Stimulated activated CD4-positive, alpha-beta T cell treated with anti-CD3 and anti-CD28 coated beads, Interleukin-12 subunit alpha, Interleukin-12 subunit beta, amount 100 ng/mL, for 48 hours (primary cell): Measurements from ENCODE around the gene SKIDA1.

Experiments used
- DNase-seq, 3 donors: peaks; one replicate each; pipeline ENCODE4 v3.0.0-alpha.2; 2020; ENCODE audit warnings: low read depth in 2 of 3, low spot score in 1 of 3

The SKIDA1 gene

GRCh38 chr10:21502348-21502740 is 23.1 kb downstream of the SKIDA1 start:
- no peak for DNase-seq

- no peak for DNase-seq
These were observed 23.6 kb downstream of the SKIDA1 start for GRCh38 chr10:21501731-21502347.

- DNase-seq: no peak
These were observed 24.4 kb downstream of the SKIDA1 start for GRCh38 chr10:21501091-21501490.

- DNase-seq: no peak
These were observed 24.9 kb downstream of the SKIDA1 start for GRCh38 chr10:21500578-21500910.

- DNase-seq: no peak
These were observed 25.5 kb downstream of the SKIDA1 start for GRCh38 chr10:21499701-21500577.

- no peak for DNase-seq
These were observed 26.5 kb downstream of the SKIDA1 start for GRCh38 chr10:21498986-21499385.

GRCh38 chr10:21498377-21498776 is 27.1 kb downstream of the SKIDA1 start:
- DNase-seq: no peak

GRCh38 chr10:21497177-21497807 is 28.2 kb downstream of the SKIDA1 start:
- no peak for DNase-seq

- DNase-seq: no peak
These were observed 28.9 kb downstream of the SKIDA1 start for GRCh38 chr10:21496343-21497176.

- peak; percentile 78 to 84 (median 79) for DNase-seq
These were observed 29.6 kb downstream of the SKIDA1 start for GRCh38 chr10:21495752-21496342.

GRCh38 chr10:21495002-21495751 is 30.3 kb downstream of the SKIDA1 start:
- DNase-seq: no peak

- no peak for DNase-seq
These were observed 31.1 kb downstream of the SKIDA1 start for GRCh38 chr10:21494191-21495001.

GRCh38 chr10:21493784-21494183 is 31.7 kb downstream of the SKIDA1 start:
- no peak for DNase-seq

GRCh38 chr10:21492421-21492820 is 33.1 kb downstream of the SKIDA1 start:
- no peak for DNase-seq

GRCh38 chr10:21490711-21491105 is 34.8 kb downstream of the SKIDA1 start:
- no peak for DNase-seq

- DNase-seq: no peak
These were observed 35.3 kb downstream of the SKIDA1 start for GRCh38 chr10:21490028-21490710.

- no peak for DNase-seq
These were observed 36.5 kb downstream of the SKIDA1 start for GRCh38 chr10:21488957-21489446.

GRCh38 chr10:21488246-21488956 is 37.1 kb downstream of the SKIDA1 start:
- no peak for DNase-seq
